ENCODE data around the gene CATSPERD. TPM values are rescaled to one million over a fixed set of nuclear protein-coding genes. Genes with fewer than 3 reads are reported as not detected.
A peak's percentile ranks its signal among the peaks of the same experiment; 100 is the strongest.
"Not testable (repeated sequence)": the region's sequence is repeated elsewhere in the genome, so short reads cannot be mapped to it uniquely, and the experiment has no call there.

The CATSPERD gene
- total RNA-seq, 2 experiments from 2014 or later: not detected

DNA sequence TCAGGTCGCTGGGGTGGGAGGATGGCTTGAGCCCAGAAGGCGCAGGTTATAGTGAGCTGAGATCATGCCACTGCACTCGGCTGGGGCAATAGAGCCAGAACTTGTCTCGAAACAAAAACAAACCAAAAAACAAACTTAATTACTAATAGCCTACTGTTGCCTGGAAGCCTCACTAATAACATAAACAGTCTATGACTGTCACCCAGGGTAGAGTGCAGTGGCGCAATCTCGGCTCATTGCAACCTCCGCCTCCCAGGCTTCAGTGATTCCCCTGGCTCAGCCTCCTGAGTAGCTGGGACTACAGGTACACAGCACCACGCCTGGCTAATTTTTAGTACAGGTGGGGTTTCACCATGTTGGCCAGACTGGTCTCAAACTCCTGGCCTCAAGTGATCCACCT lies 18.0 kb downstream of the CATSPERD start:
- no peak overlapping the region for H3K27ac Mint-ChIP-seq
- POLR2A ChIA-PET: no interaction called here
- CTCF ChIA-PET: interaction anchor here (0.6 kb wide), 1 partner anchor 376 kb away, joined by 3 read pairs; no protein-coding TSS in a partner anchor

DNA sequence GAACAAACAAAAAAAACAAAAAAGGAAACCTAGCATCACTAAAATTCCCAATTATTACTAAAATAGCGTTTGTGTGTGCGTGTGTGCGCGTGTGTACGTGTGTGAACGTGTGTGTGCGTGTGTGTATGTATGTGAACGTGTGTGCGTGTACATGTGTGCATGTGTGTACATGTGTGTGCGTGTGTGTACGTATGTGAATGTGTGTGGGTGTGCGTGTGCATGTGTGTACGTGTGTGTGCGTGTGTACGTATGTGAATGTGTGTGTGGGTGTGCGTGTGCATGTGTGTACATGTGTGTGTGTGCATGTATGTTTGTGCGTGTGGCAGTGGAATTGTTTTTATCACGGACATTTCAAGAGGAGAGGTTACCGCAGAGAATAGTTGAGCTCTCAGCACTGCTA lies 21.6 kb downstream of the CATSPERD start:
- Mint-ChIP-seq H3K27ac (peak overlapping the region; percentile 76), H3K4me3 (no peak overlapping the region), H3K27me3 (peaks cover 4% of the 10 kb centered on the region), H3K4me1 (no peaks in the 10 kb centered on the region), H3K9me3 (no peaks in the 10 kb centered on the region), H3K36me3 (ENCODE audit: low read depth) (no peaks in the 10 kb centered on the region)
- CTCF ChIA-PET: interaction anchor here (0.9 to 1.4 kb wide), 2 partner anchors 62 to 207 kb away, joined by 3 to 5 read pairs; no protein-coding TSS in a partner anchor
- POLR2A ChIA-PET: no interaction called here
- DNase-seq: no peak

More for the DNA sequence above, 18.0 kb downstream of the CATSPERD start:
- peaks cover 6% of the 10 kb centered on the region for H3K27me3 Mint-ChIP-seq
- no peak for DNase-seq
- H3K9me3 Mint-ChIP-seq: no peaks in the 10 kb centered on the region
- no peak overlapping the region for H3K4me3 Mint-ChIP-seq
- no peaks in the 10 kb centered on the region for H3K4me1 Mint-ChIP-seq
- H3K36me3 Mint-ChIP-seq (ENCODE audit: low read depth): no peaks in the 10 kb centered on the region

DNA sequence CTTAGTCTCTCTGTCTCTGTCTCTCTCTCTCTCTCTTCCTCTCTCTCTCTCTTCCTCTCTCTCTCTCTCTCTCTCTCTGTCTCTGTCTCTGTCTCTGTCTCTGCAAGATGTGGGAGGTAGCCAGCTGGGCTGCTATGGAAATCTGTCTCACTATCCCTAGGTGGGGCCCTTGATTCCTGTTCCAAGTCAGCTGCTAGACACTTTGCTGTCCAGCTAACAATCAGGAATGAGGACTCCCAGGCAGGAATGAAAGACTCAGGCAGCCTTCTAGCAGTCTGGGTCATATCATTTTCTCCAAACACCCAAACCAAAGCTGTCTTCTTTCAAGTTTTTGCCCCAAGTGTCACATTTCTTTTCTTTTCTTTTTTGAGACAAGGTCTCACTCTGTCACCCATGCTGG lies 23.2 kb downstream of the CATSPERD start:
- no peak for DNase-seq
- H3K27ac Mint-ChIP-seq: no peak overlapping the region
- no peaks in the 10 kb centered on the region for H3K4me1 Mint-ChIP-seq
- POLR2A ChIA-PET: no interaction called here
- CTCF ChIA-PET: interaction anchor here (0.5 kb wide), 1 partner anchor 8 kb away, joined by 3 read pairs; no protein-coding TSS in a partner anchor
- H3K9me3 Mint-ChIP-seq: no peaks in the 10 kb centered on the region
- H3K27me3 Mint-ChIP-seq: peaks cover 4% of the 10 kb centered on the region
- no peak overlapping the region for H3K4me3 Mint-ChIP-seq
- no peaks in the 10 kb centered on the region for H3K36me3 Mint-ChIP-seq (ENCODE audit: low read depth)

DNA sequence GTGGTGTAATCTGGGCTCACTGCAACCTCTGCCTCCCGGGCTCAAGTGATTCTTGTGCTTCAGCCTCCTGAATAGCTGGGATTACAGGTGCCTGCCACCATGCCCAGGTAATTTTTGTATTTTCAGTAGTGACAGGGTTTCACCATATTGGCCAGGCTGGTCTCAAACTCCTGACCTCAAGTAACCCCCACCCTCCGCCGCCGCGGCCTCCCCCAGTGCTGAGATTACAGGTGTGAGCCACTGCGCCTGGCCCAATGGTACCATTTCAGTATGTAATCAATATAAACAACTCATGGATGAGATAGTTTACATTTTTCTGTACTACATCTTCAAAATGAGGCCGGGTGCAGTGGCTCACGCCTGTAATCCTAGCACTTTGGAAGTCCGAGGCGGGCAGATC lies 24.6 kb downstream of the CATSPERD start:
- DNase-seq; H3K36me3 Mint-ChIP-seq (ENCODE audit: low read depth); H3K27me3 Mint-ChIP-seq; H3K4me3 Mint-ChIP-seq; H3K9me3 Mint-ChIP-seq; H3K27ac Mint-ChIP-seq; H3K4me1 Mint-ChIP-seq; CTCF ChIA-PET; POLR2A ChIA-PET: not testable (repeated sequence)

DNA sequence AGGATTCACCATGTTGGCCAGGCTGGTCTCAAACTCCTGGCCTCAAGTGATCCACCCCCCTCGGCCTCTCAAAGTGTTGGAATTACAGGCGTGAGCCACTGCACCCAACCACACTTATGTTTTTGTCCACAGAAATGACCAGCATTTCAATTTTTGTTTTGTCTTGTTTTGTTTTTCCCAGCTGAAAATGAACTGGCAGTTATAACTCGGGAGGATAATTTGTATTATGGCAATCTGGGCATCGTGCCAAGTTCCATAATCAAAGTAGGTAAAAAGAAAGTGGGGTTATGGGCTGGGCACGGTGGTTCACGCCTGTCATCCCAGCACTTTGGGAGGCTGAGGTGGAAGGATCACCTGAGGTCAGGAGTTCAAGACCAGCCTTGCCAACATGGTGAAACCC lies 28.5 kb downstream of the CATSPERD start:
- H3K4me1 Mint-ChIP-seq; H3K27ac Mint-ChIP-seq; H3K9me3 Mint-ChIP-seq; DNase-seq; H3K27me3 Mint-ChIP-seq; POLR2A ChIA-PET; H3K36me3 Mint-ChIP-seq (ENCODE audit: low read depth); H3K4me3 Mint-ChIP-seq: not testable (repeated sequence)
- CTCF ChIA-PET: interaction anchor here (1.9 kb wide), 1 partner anchor 29 kb away, joined by 5 read pairs; the partner anchor contains the start of genes CATSPERD and LONP1

DNA sequence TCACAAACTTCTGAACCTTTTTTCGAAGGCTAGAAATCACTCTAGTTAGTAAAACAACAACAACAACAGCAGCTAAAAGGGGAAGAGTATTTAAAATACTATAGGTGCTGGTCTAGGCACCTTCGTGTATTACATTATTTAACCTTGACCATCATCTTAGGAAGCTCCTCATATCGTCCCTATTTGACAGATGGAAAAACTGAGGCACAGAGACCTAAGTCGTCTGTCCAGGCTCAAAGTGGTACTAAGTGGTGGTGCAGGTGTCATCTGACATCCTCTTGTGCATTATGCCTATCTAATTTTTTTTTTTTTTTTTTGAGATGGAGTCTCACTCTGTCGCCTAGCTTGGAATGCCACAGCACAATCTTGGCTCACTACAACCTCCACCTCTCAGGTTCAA lies 29.1 kb downstream of the CATSPERD start:
- no peak for DNase-seq
- Mint-ChIP-seq H3K27ac (no peak overlapping the region), H3K4me1 (no peaks in the 10 kb centered on the region), H3K27me3 (no peaks in the 10 kb centered on the region), H3K4me3 (no peak overlapping the region), H3K36me3 (ENCODE audit: low read depth) (no peaks in the 10 kb centered on the region), H3K9me3 (no peaks in the 10 kb centered on the region)
- POLR2A ChIA-PET: no interaction called here
- CTCF ChIA-PET: interaction anchor here (1.9 kb wide), 1 partner anchor 29 kb away, joined by 5 read pairs; the partner anchor contains the start of genes CATSPERD and LONP1

DNA sequence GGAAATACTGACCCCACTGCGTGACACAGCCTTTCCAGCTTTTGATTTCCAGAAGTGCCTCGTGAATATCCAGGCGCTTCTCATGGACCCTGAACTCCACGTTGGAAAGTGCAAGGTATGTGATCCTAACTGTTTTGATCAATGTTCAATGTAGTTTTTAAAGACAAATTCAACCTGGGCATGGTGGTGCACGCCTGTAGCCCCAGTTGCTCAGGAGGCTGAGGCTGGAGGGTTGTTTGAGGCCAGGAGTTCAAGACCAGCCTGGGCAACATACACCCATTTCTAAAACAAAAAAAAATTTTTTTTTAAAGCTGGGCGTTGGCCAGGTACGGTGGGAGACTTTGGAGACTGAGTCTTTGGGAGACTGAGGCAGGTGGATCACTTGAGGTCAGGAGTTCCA lies 31.3 kb downstream of the CATSPERD start:
- DNase-seq: no peak
- ChIA-PET POLR2A (no interaction called here), CTCF (no interaction called here)
- Mint-ChIP-seq H3K4me3 (no peak overlapping the region), H3K27ac (no peak overlapping the region), H3K27me3 (no peaks in the 10 kb centered on the region), H3K36me3 (ENCODE audit: low read depth) (no peaks in the 10 kb centered on the region), H3K9me3 (no peaks in the 10 kb centered on the region), H3K4me1 (no peaks in the 10 kb centered on the region)

DNA sequence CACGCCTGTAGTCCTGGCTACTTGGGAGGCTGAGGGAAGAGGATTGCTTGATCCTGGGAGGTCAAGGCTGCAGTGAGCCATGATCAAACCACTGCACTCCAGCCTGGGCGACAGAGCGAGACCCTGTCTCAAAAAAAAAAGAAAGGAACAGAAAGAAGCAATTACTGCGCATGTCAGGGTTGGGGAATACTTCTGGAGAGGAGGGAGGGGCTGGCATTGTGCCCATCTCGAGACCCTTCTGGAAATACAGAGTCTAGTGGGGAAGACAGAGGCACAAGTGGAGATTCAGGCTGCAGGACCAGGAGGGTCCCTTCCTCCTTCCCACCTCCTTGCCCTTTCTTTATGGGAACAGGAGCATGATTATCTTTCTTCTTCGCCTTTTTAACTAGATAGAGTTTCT lies 33.3 kb downstream of the CATSPERD start:
- no peaks in the 10 kb centered on the region for H3K4me1 Mint-ChIP-seq
- no peaks in the 10 kb centered on the region for H3K9me3 Mint-ChIP-seq
- no peak overlapping the region for H3K27ac Mint-ChIP-seq
- no peaks in the 10 kb centered on the region for H3K27me3 Mint-ChIP-seq
- no peak overlapping the region for H3K4me3 Mint-ChIP-seq
- no peaks in the 10 kb centered on the region for H3K36me3 Mint-ChIP-seq (ENCODE audit: low read depth)
- no peak for DNase-seq
- CTCF ChIA-PET: interaction anchor here (0.6 kb wide), 1 partner anchor 18 kb away, joined by 3 read pairs; no protein-coding TSS in a partner anchor
- POLR2A ChIA-PET: no interaction called here

DNA sequence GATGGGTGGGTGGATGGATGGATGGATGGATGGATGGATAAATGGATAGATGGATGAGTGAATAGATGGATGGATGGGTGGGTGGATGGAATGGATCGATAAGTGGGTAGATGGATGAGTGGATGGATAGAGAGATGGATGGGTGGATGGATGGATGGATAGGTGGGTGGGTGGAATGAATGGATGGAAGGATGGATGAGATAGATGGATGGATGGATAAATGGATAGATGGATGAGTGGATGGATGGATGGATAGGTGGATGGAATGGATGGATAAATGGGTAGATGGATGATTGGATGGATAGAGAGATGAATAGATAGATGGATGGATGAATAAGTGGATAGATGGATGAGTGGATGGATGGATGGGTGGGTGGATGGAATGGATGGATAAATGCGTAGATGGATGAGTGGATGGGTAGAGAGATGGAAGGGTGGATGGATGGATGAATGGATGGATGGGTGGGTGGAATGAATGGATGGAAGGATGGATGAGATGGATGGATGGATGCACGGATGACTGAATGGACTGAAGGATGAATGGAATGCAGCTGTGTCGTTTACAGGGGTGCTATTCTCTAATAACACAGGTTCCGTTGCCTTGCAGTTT lies 42.3 kb downstream of the CATSPERD start:
- CTCF ChIA-PET: interaction anchor here (0.6 kb wide), 1 partner anchor 673 kb away, joined by 3 read pairs; no protein-coding TSS in a partner anchor
- no peaks in the 10 kb centered on the region for H3K36me3 Mint-ChIP-seq (ENCODE audit: low read depth)
- H3K4me3 Mint-ChIP-seq: no peak overlapping the region
- POLR2A ChIA-PET: no interaction called here
- no peak for DNase-seq
- H3K27ac Mint-ChIP-seq: no peak overlapping the region
- H3K9me3 Mint-ChIP-seq: no peaks in the 10 kb centered on the region
- H3K4me1 Mint-ChIP-seq: no peaks in the 10 kb centered on the region
- no peaks in the 10 kb centered on the region for H3K27me3 Mint-ChIP-seq

DNA sequence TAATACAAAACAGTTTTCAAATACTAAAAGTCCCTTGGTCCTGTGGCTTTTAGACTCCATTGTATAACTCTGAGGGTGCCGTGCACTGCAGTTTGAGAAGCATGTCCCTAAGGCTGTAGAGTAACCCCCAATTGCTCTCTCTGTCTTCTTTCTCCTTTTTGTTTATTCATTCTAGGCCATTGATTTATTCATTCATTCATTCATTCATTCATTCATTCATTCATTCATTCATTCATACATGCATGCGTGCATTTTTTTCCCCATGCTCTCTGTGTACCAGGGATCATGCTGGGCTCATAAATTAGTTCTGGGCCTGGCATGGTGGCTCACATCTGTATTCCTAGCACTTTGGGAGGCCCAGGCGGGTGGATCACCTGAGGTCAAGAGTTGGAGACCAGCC lies 44.8 kb downstream of the CATSPERD start:
- H3K9me3 Mint-ChIP-seq: no peaks in the 10 kb centered on the region
- no peak overlapping the region for H3K4me3 Mint-ChIP-seq
- H3K4me1 Mint-ChIP-seq: no peaks in the 10 kb centered on the region
- H3K27me3 Mint-ChIP-seq: no peaks in the 10 kb centered on the region
- ChIA-PET CTCF (no interaction called here), POLR2A (no interaction called here)
- H3K36me3 Mint-ChIP-seq (ENCODE audit: low read depth): no peaks in the 10 kb centered on the region
- DNase-seq: no peak
- H3K27ac Mint-ChIP-seq: no peak overlapping the region

DNA sequence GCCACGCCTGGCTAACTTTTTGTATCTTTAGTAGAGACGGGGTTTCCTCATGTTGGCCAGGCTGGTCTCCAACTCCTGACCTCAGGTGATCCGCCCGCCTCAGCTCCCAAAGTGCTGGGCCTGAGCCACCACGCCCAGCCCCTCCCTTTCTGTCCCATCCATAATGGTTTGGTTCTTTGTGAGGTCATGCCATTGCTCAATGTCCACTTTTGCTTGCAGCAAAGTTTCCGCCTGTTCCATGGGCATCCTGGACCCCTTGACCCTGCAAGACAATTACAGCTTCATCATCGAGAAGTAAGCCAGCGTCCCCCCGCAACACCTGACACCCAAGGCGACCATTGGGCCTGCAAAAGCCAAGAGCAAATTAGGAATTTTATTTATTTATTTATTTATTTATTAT lies 47.5 kb downstream of the CATSPERD start:
- Mint-ChIP-seq H3K4me3 (no peak overlapping the region), H3K4me1 (no peaks in the 10 kb centered on the region), H3K27me3 (no peaks in the 10 kb centered on the region), H3K27ac (no peak overlapping the region), H3K9me3 (no peaks in the 10 kb centered on the region), H3K36me3 (ENCODE audit: low read depth) (no peaks in the 10 kb centered on the region)
- DNase-seq: no peak
- CTCF ChIA-PET: no interaction called here
- POLR2A ChIA-PET: no interaction called here

DNA sequence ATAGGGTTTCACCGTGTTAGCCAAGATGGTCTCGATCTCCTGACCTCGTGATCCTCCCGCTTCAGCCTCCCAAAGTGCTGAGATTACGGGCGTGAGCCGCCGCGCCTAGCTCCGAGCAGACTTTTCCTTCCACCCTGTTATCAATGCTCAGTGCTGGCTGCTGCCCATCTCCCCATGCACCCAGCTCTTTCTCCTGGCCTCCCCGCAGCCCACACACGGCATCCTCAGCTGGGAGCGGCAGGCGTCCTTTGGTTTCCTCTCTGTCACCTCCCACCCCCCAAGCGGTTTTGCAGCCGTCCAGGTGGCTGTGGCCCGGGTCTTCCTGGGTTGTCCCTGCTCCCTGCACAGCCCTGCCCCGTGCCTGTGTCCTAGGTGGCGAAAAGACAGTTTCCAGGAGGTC lies 52.0 kb downstream of the CATSPERD start:
- no peaks in the 10 kb centered on the region for H3K36me3 Mint-ChIP-seq (ENCODE audit: low read depth)
- no peak overlapping the region for H3K4me3 Mint-ChIP-seq
- peaks cover 4% of the 10 kb centered on the region for H3K27me3 Mint-ChIP-seq
- no peaks in the 10 kb centered on the region for H3K4me1 Mint-ChIP-seq
- ChIA-PET CTCF (no interaction called here), POLR2A (no interaction called here)
- H3K9me3 Mint-ChIP-seq: no peaks in the 10 kb centered on the region
- H3K27ac Mint-ChIP-seq: no peak overlapping the region
- DNase-seq: no peak

DNA sequence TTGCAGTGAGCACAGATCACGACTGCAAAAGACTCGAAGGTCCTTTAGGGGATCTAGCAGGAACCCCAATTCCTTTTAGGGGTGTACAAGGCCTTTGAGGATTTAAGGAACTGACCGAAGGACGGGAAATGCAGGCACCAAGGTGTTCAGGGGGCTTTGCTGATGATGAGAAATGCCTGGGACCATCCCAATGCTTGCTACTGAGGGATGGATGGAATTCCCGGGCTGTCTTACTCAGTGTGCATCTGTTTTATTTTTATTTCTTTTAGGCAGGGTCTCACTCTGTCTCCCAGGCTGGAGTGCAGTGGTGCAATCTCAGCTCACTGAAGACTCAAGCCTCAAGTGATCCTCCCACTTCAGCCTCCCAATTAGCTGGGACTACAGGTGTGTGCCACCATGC lies 52.8 kb downstream of the CATSPERD start:
- ChIA-PET CTCF (interaction anchor here (0.6 kb wide), 1 partner anchor 38 kb away, joined by 4 read pairs; no protein-coding TSS in a partner anchor), POLR2A (no interaction called here)
- DNase-seq: no peak
- Mint-ChIP-seq H3K9me3 (no peaks in the 10 kb centered on the region), H3K36me3 (ENCODE audit: low read depth) (no peaks in the 10 kb centered on the region), H3K27ac (no peak overlapping the region), H3K27me3 (peaks cover 4% of the 10 kb centered on the region), H3K4me3 (no peak overlapping the region), H3K4me1 (no peaks in the 10 kb centered on the region)

DNA sequence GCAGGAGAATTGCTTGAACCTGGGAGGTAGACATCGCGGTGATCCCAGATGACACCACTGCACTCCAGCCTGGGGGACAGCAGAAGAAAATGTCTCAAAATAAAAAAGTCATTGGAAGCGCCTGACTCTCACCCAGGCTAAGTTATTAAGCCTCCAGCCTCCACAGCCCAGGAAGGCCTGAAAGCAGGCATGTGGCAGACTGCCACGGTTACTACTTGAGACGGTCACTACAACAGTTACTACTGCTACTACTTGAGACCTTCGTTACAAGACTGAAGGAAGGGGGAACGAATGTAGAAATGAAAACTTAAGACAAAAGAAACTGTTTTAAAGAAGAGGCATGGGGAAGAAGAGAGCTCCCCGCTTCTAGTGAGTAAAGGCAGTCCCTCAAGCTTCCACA lies 54.5 kb downstream of the CATSPERD start:
- ChIA-PET CTCF (interaction anchor here (0.7 kb wide), 1 partner anchor 146 kb away, joined by 4 read pairs; no protein-coding TSS in a partner anchor), POLR2A (no interaction called here)
- Mint-ChIP-seq H3K4me3 (no peak overlapping the region), H3K36me3 (ENCODE audit: low read depth) (no peaks in the 10 kb centered on the region), H3K4me1 (no peaks in the 10 kb centered on the region), H3K9me3 (no peaks in the 10 kb centered on the region), H3K27ac (no peak overlapping the region), H3K27me3 (peaks cover 4% of the 10 kb centered on the region)
- no peak for DNase-seq

Measured in activated CD4-positive, alpha-beta T cell treated with anti-CD3 and anti-CD28 coated beads, Interleukin-2, amount 10 ng/mL, durations not matched to agents 7 days and 5 days (primary cell).